Activated CD8-positive, alpha-beta memory T cell treated with anti-CD3 and anti-CD28 coated beads, Interleukin-2, amount 50 U/mL, for 48 hours (primary cell): ENCODE data around the gene PDE4D.
"Not testable (repeated sequence)": the region's sequence is repeated elsewhere in the genome, so short reads cannot be mapped to it uniquely, and the experiment has no call there.

Experiments used
- DNase-seq: peaks from one replicate; pipeline ENCODE4 v3.0.0-alpha.2; 2020

The PDE4D gene

DNA sequence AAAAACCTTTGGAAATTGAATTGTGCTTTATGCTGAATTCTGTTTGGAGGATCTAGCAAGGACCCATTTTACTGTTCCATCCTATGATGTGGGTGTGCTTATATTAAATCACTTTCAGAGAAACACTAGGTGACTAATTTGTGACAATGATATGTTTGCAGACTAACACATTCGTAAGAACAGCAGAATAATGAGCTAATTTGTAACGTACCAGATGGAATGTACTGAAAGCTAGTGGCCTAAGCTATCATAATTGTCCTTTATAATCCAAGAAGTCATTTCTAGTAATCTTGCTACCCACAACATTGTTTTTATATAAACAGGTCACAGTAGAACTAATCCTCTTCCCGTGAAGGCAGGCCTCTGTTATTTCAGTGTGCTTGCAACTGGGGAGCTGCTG lies 292.5 kb downstream of the PDE4D start:
- no peak for DNase-seq

DNA sequence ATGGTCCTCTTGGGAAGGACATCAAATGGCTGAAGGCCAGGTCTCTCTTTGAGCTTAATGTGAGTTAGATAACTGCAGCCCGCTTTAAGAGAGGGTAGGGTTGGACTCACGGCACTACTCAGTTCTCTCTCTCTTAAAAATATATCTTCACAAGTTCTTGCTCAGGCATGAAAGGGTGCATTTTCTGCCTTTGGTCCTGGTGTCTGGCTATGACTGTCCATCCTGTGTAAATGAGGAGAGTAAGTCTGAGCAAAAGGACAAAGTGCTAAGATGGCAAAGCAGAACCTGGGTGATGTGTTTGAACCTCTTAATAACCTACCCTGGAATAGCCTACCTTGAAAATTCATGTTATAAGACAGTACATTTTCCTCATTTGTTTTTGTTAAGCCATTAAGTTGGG lies 293.4 kb downstream of the PDE4D start:
- no peak for DNase-seq

DNA sequence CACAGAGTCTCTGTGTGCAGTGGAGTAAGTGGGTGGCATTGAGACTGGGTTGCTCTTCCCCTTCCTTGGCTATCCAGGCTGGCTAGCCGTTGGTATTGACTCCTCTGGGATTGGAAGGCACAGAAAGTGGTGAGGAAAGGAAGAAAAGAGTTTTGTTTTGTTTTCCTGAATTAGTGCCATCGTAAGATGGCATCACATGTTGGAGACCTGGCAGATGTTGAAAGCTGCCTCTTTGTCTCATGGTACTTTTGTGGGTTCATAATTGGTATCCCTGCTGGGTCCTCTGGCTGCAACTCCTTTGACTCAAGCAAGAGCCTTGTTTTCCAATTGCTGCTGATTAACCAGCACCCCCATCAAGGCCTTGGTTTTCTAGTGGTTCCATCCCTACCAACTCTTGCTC lies 293.8 kb downstream of the PDE4D start:
- DNase-seq, result no peak

DNA sequence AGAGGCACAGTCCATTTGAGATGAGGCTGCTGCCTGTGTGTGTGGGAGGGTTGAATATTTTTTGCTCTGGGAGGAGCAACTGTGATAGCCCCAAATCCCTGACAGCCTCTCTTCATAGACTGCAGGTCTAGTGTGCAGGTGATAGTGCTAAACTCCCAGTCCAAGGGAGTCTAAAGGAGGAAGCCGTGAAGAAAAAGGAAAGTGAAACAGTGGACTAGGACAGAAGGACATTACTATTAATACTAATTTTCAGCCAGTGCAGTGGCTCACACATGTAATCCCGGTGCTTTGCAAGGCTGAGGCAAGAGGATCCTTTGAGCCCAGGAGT lies 295.0 kb downstream of the PDE4D start:
- no peak for DNase-seq

DNA sequence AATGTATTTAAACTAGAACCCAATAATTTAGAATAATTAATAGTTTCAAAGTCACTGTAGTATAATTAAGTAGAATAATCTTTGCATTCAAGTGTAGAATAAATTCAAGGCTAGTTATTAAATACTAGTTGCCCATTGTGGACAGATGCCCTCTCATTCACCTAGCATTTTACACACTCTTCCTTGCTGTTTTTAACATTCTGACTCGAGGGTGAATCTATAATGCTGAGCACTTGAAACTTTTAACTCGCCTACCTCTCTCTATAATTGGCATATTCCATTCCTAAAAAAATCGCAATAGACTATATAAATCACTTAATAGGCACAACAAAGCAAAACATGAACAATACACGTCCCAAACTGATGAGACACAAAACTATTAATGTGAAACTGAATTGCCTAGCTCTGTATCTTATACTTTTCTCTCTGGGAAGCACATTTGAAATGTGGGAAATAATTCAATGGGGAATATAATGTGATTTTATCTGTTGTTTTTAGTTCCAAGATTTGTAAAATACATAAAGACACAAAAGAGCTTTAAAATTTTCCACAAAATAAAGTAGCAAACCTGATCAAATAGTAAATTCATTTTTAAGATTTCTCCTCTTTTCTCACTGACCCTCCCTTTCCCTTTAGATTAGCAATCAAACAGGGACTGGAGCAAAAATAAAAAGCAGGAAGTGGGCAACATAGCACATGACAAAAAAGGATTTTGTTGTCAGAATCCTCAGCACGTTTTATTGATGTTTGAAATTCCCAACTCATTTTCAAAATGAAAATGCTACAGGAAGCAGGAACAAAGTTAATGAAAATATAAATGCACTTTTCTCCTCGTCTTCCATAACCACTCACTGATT lies 295.6 kb downstream of the PDE4D start:
- no peak for DNase-seq

DNA sequence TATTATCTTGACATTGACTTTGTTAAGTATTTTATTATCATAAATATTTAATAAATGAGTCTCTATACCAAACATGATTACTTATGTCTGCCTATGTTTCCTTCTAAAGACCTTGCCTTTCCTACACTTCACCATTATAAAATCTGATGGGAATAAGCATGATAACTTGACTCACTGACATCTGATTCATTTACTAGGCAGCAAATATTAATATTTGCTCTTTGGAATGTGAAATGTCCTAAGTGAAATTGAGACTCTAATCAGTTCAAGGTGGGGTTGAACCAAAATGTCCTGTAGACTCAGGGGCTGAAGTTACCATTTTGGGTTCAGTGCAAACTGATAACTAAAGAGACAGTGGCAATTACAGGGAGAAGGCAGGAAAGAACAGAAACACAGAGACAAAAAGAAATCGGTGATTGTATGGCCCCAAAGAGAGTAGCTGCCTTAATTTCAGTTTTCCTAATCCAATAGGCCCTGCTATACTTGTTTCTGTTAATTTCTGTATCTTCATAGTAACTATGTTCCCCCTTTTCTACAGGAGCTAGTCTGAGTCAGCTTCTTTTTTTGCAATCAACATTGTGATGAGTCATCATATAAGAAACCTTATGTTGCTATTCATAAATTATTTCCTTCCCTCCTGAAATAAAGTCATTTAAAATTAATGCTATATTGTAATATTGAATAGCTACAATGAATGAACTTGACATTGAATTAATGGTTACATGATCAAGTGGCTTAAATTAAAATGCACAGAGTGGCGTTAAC lies 296.8 kb downstream of the PDE4D start:
- no peak for DNase-seq

DNA sequence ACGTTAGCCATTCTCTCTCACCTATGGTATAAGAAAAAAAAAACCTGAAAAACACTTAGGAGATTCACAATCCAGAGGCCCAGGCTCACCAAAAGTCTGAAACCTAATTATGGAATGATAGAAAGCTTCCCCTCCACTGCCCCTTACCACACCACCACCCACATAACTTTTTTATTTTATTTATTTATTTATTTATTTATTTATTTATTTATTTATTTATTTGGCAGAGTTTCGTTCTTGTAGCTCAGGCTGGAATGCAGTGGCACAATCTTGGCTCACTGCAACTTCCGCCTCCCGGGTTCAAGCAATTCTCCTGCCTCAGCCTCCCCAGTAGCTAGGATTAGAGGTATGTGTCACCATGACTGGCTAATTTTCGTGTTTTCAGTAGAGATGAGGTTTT lies 299.4 kb downstream of the PDE4D start:
- not testable (repeated sequence) for DNase-seq

DNA sequence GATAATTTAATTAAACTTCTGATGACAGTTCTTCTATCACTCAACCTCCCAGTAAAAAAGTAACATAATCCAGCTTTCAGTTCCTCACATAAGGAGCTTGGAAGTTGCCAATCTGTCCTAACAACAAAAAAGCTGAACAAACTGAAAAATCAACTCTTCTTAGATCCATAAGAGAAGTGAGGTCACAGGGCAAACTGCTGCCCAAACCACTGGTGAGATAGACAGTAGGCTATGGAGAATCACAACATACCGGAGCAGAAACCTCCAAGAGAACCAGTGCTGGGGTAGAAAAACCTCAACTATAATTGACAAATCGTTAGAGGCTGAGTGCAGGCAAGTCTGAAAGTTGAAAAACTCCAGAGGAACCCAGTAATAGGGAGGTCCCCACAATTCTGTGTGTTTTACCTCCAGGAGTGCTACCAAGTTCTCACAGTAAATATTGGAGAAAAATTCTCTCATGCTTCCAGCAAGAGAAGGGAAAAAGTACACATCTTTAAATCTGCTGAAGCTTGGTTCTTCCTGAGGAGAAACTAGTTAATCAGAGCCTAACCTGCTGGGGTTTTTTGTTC lies 300.0 kb downstream of the PDE4D start:
- no peak for DNase-seq

DNA sequence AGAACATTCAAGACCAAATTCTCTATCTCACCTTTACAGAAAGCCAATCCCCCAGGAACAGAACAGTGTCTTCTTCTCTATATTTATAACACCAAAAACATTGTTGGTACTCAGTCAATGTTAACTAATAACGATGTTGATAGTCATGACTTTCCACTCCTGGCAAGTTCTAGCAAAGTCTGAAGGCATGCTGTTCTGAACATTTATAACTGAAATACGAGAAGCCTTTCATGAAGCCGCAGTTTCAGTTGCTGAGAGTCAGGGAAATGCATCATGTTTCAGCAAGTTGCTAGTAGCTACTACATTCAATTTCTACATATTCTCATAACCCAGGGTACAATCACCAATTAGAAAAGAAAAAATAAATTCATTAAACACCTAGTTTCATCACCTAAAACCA lies 301.4 kb downstream of the PDE4D start:
- no peak for DNase-seq

DNA sequence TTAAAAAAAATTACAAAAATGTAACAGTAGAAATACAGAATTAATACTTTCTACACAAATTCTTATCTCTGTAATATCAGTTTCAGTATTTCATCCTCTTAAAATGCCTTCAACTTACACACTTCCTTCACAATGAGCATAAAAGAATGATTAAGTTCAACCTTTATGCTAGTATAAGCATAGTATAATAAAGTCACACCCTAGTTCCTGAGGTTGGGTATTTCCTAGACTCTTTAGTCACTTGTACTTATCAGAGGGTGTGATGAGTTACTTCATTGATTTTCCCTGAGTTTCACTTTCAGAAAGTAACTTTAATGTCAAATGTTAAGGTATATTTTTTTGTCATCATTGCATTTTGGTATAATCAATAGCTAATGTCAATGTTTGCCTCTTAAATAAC lies 302.4 kb downstream of the PDE4D start:
- DNase-seq, result no peak

DNA sequence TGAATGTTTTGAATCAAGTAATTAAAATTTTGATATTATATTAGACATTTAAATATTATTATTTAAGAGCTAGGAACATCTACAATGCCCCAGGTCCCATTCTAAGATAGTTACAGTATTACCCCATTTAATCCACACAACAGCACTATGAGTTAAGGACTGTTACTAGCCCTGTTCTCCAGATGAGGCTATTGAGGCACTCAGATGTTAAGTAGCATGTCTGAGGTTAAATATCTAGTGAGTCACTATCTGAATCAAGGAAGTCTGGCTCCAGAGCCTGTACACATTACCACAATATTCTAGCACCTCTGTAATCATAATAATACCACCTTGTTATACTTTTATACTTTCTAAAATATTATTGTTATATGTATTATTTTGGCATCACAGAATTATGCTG lies 304.6 kb downstream of the PDE4D start:
- DNase-seq, result no peak

DNA sequence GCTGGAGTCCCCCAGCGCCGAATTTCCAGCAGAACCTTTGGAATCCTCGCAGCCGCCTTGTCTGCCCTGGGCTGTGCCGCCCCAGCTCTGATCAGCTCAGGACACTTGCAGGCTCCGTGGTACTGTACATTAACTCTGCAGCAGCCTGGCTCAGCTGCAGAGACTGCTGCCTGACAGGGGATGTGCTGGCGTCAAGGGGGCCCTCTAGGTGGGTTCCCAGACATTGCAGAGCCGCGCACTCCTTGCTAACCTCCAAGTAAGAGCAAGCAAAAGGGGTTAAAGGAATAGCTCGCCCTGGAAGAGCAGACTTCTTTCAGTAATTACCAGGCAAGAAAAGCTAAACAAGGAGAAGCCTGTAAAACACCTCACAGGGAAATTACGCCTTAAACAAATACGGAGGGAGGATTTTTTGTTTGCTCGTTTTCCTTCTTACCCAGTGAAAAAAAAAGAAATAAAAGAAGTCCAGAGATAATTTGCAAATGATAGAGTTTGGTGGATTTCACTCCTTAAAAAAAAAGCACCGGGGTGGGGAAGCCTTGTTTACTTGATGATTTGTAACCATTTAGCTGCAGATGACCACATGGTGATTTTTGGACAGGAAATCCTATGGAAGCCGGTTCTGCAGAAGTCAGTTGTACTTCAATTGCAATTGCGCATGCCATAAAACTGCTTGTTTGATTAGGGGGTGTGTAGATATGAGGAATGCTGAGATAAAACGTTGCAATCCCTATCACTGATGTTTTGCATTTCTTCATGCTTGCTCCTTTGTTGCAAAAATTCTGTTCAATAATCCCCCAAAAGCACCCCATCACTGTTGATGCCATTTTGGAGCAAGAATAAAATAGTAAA lies 305.8 kb downstream of the PDE4D start:
- DNase-seq, result no peak

DNA sequence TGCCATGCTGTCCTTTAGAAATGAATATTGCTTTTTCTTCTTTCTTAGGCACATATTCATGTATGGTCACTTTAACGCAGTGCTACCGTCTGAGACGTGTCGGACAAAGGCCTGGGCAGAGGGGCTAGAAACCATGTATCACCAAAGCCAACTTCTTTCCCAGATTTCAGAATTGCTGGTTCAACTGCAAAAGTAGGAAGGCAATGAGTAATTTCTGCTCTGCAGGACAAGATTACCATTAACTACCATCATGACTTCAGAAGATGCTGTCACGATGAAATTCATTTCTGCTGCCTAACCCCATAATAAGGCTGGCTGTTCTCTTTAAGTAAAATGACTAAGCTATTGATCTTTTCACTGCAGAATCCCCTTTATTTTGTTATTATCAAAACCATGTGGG lies 306.7 kb downstream of the PDE4D start:
- no peak for DNase-seq

DNA sequence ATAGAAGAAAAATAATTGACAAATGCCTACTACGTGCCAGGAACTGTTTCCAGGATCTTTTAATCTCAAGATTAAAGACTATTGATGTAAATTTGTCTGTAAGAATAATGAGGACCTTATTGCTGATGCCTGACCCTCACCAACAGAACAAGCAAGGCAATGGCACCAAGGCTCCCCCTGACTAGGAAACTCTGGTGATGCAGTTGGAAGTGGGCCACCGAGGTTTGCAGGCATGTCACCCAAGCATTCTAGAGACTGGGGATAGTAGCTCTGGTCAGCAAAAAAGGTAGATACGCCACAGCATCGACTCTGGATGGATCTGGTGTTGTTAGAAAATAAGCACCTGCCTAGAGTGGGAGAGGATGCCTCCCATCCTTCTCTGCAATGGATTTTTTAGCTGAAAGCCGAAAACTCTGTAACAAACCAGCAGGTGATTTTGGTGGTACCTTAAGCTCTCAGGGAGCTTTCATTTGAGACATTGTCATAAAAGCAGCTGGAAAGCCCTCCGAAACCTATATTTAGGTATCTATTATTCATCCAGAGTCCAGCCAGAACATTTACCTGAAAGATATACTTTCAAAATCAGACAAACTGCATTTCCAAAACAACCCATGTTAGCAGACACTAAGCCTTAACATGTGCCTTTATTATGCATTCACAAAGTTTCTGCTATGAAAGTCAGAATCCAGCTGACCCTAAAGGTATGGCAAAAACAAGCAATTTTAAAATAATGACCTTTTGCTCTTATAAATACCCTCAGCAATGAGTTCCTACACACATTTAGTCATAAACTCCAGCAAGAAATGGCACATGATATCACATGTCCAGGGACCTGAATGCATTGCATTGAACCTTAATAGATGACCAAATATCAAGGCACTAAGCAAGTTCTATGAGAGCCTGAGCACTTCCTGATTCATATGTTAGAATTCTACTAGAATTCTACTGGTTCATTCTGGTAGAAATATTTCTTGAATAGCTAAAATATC lies 308.4 kb downstream of the PDE4D start:
- no peak for DNase-seq

DNA sequence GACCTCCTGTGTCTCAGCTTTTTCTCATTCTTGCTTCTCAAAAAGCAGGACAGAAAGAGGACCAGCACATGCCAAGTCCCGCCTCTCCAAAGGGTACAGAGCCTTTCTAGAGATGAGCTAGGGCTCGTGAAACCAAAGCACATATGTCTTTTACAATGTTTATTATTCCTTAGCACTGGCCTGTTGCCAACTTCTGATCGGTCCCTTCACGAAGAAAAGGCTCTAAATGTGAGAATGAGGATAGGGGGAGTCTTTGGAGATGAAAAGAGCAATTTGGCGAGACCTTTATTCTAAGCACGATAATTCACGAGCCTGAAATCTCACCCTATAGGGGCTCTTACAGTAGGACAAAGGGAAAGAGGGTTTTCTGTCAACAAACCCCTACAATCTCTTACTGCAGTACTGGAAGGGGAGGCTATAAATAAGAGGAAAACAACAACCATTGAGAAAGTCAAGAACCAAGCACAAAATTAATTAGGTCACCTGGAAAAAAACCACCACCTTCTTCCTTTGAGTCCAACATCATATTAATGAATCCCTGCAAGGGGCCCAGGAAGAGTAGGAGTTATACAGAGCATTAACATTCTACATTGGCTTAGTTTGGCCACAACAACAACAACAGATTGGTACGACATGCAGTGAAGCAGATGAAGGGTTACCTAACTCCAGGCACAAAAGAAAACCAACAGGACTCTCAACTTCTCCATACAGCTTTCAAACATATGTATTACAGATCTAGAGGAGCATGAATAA lies 309.5 kb downstream of the PDE4D start:
- no peak for DNase-seq

DNA sequence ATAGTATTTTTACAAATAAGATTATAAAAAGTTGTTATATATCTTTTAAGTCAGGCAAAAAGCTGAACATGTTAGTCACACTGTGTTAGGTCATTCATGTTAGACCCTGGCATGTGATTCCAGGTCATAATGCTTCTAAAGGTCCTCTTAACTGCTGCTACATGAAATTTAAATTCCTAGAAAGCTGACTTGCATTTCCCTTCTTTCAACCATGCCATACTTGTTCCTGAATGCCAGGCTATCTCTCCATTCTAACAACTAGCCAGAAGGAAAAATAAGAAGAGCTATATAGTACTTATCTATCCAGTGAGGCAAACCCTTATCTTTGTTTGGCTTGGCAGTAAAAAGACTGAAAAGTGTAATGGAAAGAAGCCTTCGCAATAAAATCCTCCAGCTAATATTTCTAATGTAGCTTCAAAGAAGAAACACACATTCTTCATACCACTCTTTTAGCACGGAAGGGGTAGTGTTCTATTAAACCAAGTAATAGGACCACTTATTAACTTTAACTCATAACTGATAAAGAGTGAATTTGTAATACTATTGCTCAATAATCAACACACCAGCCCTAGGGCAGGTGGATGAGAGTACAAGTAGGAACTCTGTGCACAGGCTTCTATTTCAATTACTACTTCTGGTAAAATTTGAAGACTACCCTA lies 310.2 kb downstream of the PDE4D start:
- no peak for DNase-seq

DNA sequence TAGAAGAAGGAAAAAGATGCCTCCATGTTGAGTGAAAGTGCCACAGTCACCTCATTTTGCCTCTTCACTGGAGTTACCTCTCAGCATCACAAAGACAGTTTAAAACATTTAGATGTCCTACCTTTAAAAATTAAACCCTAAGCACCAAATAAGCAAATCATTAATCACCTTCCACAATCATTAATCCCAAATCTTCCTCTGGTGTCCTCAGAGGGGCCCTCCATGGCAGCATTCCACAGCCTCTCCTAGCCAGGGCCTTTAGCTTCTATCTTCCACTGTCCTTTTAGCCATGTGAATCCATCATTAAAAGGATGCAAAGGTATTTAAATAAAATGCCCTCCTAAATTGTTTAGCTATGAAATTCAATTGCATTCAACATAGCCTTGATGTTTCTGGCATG lies 310.8 kb downstream of the PDE4D start:
- no peak for DNase-seq

DNA sequence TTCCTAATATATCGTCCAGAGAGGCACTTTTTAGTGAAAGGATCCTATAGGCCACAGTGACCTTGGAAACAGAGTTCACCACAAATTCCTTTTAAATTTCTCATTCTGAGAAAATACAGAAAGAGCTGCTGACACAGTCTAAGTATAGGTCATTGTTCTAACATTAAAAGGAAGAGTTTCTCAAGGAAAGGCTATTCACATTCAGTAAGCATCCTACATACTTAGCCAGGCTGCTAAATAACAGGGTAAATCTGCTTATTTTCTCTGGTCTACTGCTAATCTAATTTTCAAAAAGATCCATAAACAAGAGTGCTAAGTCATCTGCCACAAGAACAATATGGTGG lies 313.7 kb downstream of the PDE4D start:
- no peak for DNase-seq

DNA sequence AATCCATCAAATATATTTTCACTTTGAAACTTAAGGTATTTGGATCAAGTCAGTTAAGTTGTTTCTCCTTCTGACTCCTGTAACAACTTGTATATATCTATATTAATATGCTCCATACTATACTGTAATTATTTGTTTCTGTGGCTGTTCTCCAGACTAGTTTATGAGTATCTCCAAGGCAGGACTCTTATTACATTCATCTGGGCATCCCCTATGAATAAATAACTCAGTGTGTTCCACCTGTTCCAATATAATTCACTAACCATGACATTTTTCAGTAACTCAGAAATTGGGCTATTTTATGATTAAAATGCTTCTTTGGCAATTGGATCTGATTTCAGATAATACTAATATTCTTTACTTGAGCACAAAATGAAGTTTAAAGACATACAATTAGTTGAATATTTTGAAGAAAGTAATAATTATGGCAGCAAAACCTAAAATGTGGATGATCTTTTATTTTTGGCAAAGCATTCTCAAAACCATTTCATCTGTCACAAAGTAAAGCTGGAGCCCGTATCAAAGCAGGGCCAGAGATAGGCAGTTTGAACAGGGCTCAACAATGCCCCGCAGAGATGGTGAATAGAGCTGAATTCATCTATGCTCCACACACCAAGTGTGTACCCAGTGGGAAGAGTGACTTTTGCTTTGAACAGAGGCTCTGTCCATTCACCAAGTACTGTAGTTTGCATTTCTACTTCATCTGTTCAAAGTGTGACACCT lies 314.3 kb downstream of the PDE4D start:
- DNase-seq, result no peak

DNA sequence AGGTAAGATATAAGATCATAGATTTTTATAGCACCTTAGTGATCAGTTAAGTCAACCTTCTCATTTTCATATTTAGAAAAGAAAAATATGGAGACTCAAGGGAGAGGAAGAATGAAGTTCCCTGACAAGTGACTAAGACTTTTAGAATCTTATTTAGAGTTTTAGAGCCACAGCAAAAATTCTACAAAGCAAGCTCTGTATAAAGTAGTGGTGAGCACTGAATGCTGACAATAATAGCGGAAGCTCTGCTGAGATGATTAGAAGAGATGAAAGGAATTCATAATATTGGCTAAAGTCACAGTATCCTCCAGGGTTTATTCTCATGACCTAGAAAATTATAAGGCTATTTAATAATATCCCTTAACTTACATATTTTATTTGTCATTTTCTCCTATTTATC lies 316.0 kb downstream of the PDE4D start:
- DNase-seq, result no peak
